ENCODE measurements around the gene SCGB1C2. TPM values are rescaled to one million over a fixed set of nuclear protein-coding genes. Genes with fewer than 3 reads are reported as not detected.

Gene SCGB1C2
- total RNA-seq, 4 donors from 2014 or later = not detected

DNA sequence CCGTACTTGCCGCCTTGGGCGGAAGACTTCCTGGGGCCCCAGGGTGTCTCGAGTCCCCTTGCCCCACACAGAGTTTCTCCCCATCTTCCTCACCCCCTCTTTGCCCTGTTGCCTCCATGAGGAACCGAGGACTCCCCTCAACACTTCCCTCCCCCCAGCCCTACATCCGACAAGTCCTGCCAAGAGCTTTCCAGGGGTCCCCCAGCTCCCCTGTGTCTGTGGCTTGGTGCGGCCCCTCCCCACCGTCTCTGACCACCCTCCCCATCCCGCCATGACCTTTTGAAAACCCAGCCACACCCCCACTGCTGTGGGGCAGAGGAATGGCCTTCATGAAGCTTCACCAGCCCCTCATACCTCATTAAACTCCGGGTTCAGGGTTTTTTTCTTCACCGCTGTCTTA is 11.4 kb downstream of the SCGB1C2 start:
- TF ChIP-seq POLR2AphosphoS5 (IDR thresholded peaks at IDR 0.05) (no peak), POLR2A (IDR thresholded peaks at IDR 0.05) (no peak)
- Histone ChIP-seq H3K36me3 (no peaks in the 10 kb centered on the region), H3K4me3 (no peak overlapping the region), H3K9me3 (no peaks in the 10 kb centered on the region), H3K27ac (no peak overlapping the region), H3K27me3 (no peaks in the 10 kb centered on the region), H3K4me1 (peaks cover 3% of the 10 kb centered on the region)
- DNase-seq (ENCODE audit: low spot score in 2 of 2) = peak; percentile 48 to 64
- 79% methylated on average over 10 of the region's 11 CpGs for WGBS

DNA sequence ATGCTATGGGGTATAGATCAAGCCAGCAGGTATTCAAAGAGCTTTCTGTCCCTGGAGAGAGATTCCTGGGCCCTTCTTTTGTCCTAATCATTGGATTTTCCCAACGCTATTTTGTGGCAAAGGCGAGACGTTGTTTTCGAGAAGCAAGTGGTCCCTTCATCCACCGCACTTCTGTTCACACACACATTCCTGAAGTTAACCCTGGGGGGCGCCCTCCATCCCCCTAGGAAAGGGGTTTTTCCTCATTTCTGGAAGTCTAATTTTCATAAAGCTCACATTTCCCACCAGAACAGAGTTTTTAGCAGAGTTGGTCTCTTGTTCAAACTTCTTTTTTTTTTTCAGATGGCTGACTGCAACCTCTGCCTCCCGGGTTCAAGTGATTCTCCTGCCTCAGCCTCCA is 11.9 kb downstream of the SCGB1C2 start:
- 91% methylated on average over 7 of the region's 7 CpGs for WGBS
- Histone ChIP-seq H3K4me1 (peaks cover under 1% of the 10 kb centered on the region), H3K36me3 (no peaks in the 10 kb centered on the region), H3K27ac (no peak overlapping the region), H3K27me3 (no peaks in the 10 kb centered on the region), H3K4me3 (no peak overlapping the region), H3K9me3 (no peaks in the 10 kb centered on the region)
- DNase-seq (ENCODE audit: low spot score in 2 of 2) = peak in 1 of 2 donors; percentile 25
- TF ChIP-seq EP300 (IDR thresholded peaks at IDR 0.05) (no peak), POLR2AphosphoS5 (IDR thresholded peaks at IDR 0.05) (no peak), POLR2A (IDR thresholded peaks at IDR 0.05) (no peak)
- TF ChIP-seq, protein P1, sequence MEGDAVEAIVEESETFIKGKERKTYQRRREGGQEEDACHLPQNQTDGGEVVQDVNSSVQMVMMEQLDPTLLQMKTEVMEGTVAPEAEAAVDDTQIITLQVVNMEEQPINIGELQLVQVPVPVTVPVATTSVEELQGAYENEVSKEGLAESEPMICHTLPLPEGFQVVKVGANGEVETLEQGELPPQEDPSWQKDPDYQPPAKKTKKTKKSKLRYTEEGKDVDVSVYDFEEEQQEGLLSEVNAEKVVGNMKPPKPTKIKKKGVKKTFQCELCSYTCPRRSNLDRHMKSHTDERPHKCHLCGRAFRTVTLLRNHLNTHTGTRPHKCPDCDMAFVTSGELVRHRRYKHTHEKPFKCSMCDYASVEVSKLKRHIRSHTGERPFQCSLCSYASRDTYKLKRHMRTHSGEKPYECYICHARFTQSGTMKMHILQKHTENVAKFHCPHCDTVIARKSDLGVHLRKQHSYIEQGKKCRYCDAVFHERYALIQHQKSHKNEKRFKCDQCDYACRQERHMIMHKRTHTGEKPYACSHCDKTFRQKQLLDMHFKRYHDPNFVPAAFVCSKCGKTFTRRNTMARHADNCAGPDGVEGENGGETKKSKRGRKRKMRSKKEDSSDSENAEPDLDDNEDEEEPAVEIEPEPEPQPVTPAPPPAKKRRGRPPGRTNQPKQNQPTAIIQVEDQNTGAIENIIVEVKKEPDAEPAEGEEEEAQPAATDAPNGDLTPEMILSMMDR (IDR thresholded peaks at IDR 0.05) = no peak

DNA sequence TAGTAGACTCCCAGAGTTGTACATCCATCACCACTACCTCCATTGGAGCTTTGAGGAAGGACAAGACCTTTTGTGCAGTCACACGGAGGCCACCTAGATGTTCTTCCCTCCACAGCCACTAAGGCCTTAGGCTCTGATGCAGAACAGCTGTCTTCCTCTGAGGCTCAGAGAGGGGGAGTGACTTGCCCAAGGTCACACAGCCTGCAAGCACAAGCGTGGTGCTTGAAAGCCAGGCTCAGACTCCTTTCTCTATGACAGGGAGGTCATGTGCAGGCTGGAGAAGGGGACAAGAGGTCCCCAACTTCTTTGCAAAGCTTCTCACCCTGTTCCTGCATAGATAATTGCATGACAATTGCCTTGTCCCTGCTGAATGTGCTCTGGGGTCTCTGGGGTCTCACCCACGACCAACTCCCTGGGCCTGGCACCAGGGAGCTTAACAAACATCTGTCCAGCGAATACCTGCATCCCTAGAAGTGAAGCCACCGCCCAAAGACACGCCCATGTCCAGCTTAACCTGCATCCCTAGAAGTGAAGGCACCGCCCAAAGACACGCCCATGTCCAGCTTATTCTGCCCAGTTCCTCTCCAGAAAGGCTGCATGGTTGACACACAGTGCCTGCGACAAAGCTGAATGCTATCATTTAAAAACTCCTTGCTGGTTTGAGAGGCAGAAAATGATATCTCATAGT is 12.7 kb downstream of the SCGB1C2 start:
- peak; percentile 27 to 37 for DNase-seq (ENCODE audit: low spot score in 2 of 2)
- TF ChIP-seq EP300 (IDR thresholded peaks at IDR 0.05) = no peak
- no peak for TF ChIP-seq POLR2AphosphoS5 (IDR thresholded peaks at IDR 0.05)
- TF ChIP-seq, protein P1 (IDR thresholded peaks at IDR 0.05) = no peak
- TF ChIP-seq POLR2A (IDR thresholded peaks at IDR 0.05) = no peak
- Histone ChIP-seq H3K27ac (no peak overlapping the region), H3K36me3 (no peaks in the 10 kb centered on the region), H3K4me1 (no peaks in the 10 kb centered on the region), H3K4me3 (no peak overlapping the region), H3K27me3 (no peaks in the 10 kb centered on the region), H3K9me3 (no peaks in the 10 kb centered on the region)
- 95% methylated on average over 9 of the region's 9 CpGs for WGBS

DNA sequence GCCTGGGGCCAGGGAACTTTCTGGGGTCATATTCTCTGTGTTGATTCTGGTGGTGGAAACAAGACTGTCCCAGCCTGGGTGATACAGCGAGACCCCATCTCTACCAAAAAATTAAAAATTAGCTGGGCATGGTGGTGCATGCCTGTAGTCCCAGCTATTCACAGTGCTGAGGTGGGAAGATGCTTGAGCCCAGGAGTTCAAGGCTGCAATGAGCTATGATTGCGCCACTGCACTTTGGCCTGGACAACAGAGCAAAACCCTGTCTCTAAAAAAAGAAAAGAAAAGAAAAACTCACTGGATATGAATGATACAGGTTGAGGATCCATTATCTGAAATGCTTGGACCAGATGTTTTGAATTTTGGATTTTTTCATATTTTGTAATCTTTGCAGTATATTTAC is 13.6 kb downstream of the SCGB1C2 start:
- DNase-seq (ENCODE audit: low spot score in 2 of 2) = peak; percentile 4 to 20
- H3K4me3 ChIP-seq = no peak overlapping the region
- no peak for TF ChIP-seq POLR2A (IDR thresholded peaks at IDR 0.05)
- TF ChIP-seq EP300 (IDR thresholded peaks at IDR 0.05) = no peak
- no peak for TF ChIP-seq POLR2AphosphoS5 (IDR thresholded peaks at IDR 0.05)
- TF ChIP-seq, protein P1 (IDR thresholded peaks at IDR 0.05) = no peak
- H3K4me1 ChIP-seq = no peaks in the 10 kb centered on the region
- H3K9me3 ChIP-seq = no peaks in the 10 kb centered on the region
- WGBS = 93% methylated on average over 2 of the region's 2 CpGs
- no peak overlapping the region for H3K27ac ChIP-seq
- H3K36me3 ChIP-seq = no peaks in the 10 kb centered on the region
- H3K27me3 ChIP-seq = no peaks in the 10 kb centered on the region

DNA sequence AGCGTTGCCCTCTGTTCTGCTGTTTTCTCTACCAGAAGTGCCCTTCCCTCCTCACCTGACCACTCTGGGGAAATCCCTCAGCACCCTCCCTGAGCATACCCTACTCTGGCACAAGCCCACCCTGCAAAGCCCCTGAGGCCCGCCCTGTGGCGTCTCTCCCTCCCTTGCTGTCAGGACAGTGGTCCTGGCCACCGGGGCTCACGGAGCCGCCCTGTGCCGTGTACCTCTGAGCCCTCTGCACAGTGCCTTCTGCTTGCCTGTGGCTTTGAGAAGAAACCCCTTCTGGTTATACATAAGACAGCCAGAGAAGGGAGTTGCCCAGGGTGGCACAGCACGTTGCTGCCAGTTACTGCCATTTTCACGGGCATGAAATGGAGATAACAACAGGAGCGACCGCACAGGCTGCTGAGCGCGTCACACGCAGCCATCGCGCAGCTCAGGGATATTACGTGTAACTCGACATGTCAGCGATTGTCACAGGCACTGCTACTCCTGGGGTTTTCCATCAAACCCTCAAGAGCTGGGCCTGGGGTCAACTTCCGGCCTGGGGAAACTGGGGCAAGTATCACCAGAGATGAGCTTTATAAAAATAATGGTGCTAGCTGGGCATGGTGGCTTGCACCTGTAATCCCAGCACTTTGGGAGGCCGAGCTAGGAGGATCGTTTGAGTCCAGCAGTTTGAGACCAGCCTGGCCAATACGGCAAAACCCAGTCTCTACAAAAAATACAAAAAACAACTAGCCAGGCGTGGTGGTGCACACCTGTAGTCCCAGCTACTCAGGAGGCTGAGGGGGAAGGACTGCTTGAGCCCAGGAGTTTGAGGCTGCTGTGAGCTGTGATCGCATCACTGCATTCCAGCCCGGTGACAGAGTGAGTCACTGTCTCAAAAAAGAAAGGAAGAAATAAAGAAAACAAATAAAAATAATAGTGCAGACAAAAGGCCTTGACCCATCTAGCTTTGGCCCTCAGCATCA is 14.8 kb downstream of the SCGB1C2 start:
- Histone ChIP-seq H3K9me3 (no peaks in the 10 kb centered on the region), H3K27ac (no peak overlapping the region), H3K4me1 (no peaks in the 10 kb centered on the region), H3K27me3 (no peaks in the 10 kb centered on the region), H3K36me3 (no peaks in the 10 kb centered on the region), H3K4me3 (no peak overlapping the region)
- peak; percentile 40 to 72 for DNase-seq (ENCODE audit: low spot score in 2 of 2)
- TF ChIP-seq POLR2A (IDR thresholded peaks at IDR 0.05) = no peak
- no peak for TF ChIP-seq POLR2AphosphoS5 (IDR thresholded peaks at IDR 0.05)
- TF ChIP-seq, protein P1 (IDR thresholded peaks at IDR 0.05) = no peak
- no peak for TF ChIP-seq EP300 (IDR thresholded peaks at IDR 0.05)
- 86% methylated on average over 26 of the region's 26 CpGs for WGBS
